CD14-positive monocyte (primary cell): ENCODE data around the gene CARD19. TPM values are rescaled to one million over a fixed set of nuclear protein-coding genes. Genes with fewer than 3 reads are reported as not detected.

Source experiments
- DNase-seq, 3 donors: peaks; one replicate each; pipeline ENCODE4 v3.0.0-alpha.2; 2011 to 2022
- H2AFZ ChIP-seq: 2 replicates; pipeline ENCODE4 v1.6.0; 2012; ENCODE audit warnings: mild to moderate bottlenecking, low read depth, low read length, inconsistent platforms; ENCODE audit not compliant: insufficient read depth, poor library complexity, severe bottlenecking
- H3K27ac ChIP-seq, 2 donors: 1 replicate in 1 of 2; 2 replicates in 1 of 2; pipeline ENCODE4 v1.5.1; 2012 to 2013; ENCODE audit warnings: low read length in 2 of 2, control low read depth in 1 of 2, inconsistent platforms in 1 of 2, low read depth in 1 of 2, mild to moderate bottlenecking in 1 of 2
- H3K27me3 ChIP-seq, 2 donors: one replicate each; pipeline versions ENCODE4 v1.6.0 to v1.6.1; 2011 to 2013; ENCODE audit warnings: low read length in 2 of 2; ENCODE audit not compliant: control insufficient read depth in 2 of 2, insufficient read depth in 2 of 2
- H3K36me3 ChIP-seq, 2 donors: replicated peaks in 1 of 2; 1 replicate in 1 of 2; 2 replicates in 1 of 2; pipeline versions ENCODE4 v1.5.1 to v1.6.1; 2012 to 2013; ENCODE audit warnings: low read length in 2 of 2, control low read depth in 1 of 2, inconsistent platforms in 1 of 2, mild to moderate bottlenecking in 1 of 2; ENCODE audit not compliant: insufficient read depth in 2 of 2, control insufficient read depth in 1 of 2
- H3K4me1 ChIP-seq, 2 donors: 1 replicate in 1 of 2; 2 replicates in 1 of 2; pipeline versions ENCODE4 v1.5.1 to v1.6.1; 2012 to 2013; ENCODE audit warnings: low read length in 2 of 2, control low read depth in 1 of 2, inconsistent platforms in 1 of 2, mild to moderate bottlenecking in 1 of 2, moderate library complexity in 1 of 2; ENCODE audit not compliant: insufficient read depth in 2 of 2, control insufficient read depth in 1 of 2
- H3K4me2 ChIP-seq: replicated peaks from 2 replicates; pipeline ENCODE3; 2012; ENCODE audit warnings: low read length, moderate library complexity, mild to moderate bottlenecking; ENCODE audit not compliant: poor library complexity, severe bottlenecking; ENCODE audit errors: extremely low read depth
- H3K4me3 ChIP-seq, 3 experiments: fragments of 200-600 bp in 1 of 3; sonication (generic) in 1 of 3; replicated peaks in 1 of 3; 1 replicate in 2 of 3; 2 replicates in 1 of 3; pipeline ENCODE4 v1.5.1; 2011 to 2013; ENCODE audit warnings: low read length in 3 of 3, mild to moderate bottlenecking in 3 of 3, control low read depth in 2 of 3, low read depth in 2 of 3, inconsistent platforms in 1 of 3, moderate library complexity in 1 of 3
- H3K79me2 ChIP-seq: 2 replicates; pipeline ENCODE4 v1.6.0; 2012; ENCODE audit warnings: mild to moderate bottlenecking, control low read depth, inconsistent platforms, low read length, moderate library complexity; ENCODE audit not compliant: insufficient read depth
- H3K9ac ChIP-seq: 2 replicates; pipeline ENCODE4 v1.6.0; 2017; ENCODE audit warnings: low read length, mild to moderate bottlenecking; ENCODE audit not compliant: insufficient read depth, poor library complexity, severe bottlenecking
- H3K9me3 ChIP-seq, 2 donors: replicated peaks in 1 of 2; 1 replicate in 1 of 2; 2 replicates in 1 of 2; pipeline versions ENCODE4 v1.5.1 to v1.6.1; 2012 to 2013; ENCODE audit warnings: low read length in 2 of 2, control low read depth in 1 of 2; ENCODE audit not compliant: control insufficient read depth in 1 of 2, insufficient read depth in 1 of 2
- H4K20me1 ChIP-seq: 2 replicates; pipeline ENCODE4 v1.6.0; 2012; ENCODE audit warnings: mild to moderate bottlenecking, low read length, control low read depth, moderate library complexity; ENCODE audit not compliant: insufficient read depth
- H3K27ac Mint-ChIP-seq, 7 donors: one replicate each; pipeline ENCODE4 v1.8.0; 2020; ENCODE audit warnings: mild to moderate bottlenecking in 7 of 7, mixed read lengths in 7 of 7, moderate library complexity in 6 of 7, inconsistent platforms in 2 of 7
- H3K27me3 Mint-ChIP-seq, 3 donors: one replicate each; pipeline ENCODE4 v1.8.0; 2021 to 2022; ENCODE audit warnings: low read depth in 3 of 3, mild to moderate bottlenecking in 3 of 3, mixed read lengths in 3 of 3, moderate library complexity in 3 of 3, inconsistent platforms in 1 of 3
- H3K36me3 Mint-ChIP-seq, 2 donors: one replicate each; pipeline ENCODE4 v1.8.0; 2020; ENCODE audit warnings: mixed read lengths in 2 of 2, inconsistent platforms in 1 of 2, mild to moderate bottlenecking in 1 of 2
- H3K4me1 Mint-ChIP-seq: one replicate; pipeline ENCODE4 v1.8.0; 2020; ENCODE audit warnings: mild to moderate bottlenecking, mixed read lengths
- H3K4me3 Mint-ChIP-seq, 2 donors: one replicate each; pipeline ENCODE4 v1.8.0; 2020; ENCODE audit warnings: mild to moderate bottlenecking in 2 of 2, mixed read lengths in 2 of 2, moderate library complexity in 1 of 2
- H3K9me3 Mint-ChIP-seq, 7 donors: one replicate each; pipeline ENCODE4 v1.8.0; 2020 to 2022; ENCODE audit warnings: mixed read lengths in 7 of 7, mild to moderate bottlenecking in 6 of 7, moderate library complexity in 6 of 7, inconsistent platforms in 2 of 7
- CTCF ChIP-seq: fragments of 200-600 bp; IDR thresholded peaks from one replicate; pipeline ENCODE4 v1.8.0; 2022; ENCODE audit warnings: antibody characterized with exemption, mild to moderate bottlenecking
- WGBS: methylation state at CpG from one replicate; pipeline ENCODE4 v1.1.5; 2013; ENCODE audit warnings: missing lambda C conversion rate; ENCODE audit not compliant: insufficient coverage; 5-methylcytosine and 5-hydroxymethylcytosine counted together
- intact Hi-C, 2 donors: fragments of 100-400 bp; cut with micrococcal nuclease; formaldehyde crosslinking; loops; one replicate each; pipeline versions ENCODE4 v1.15.0 to v1.15.1; 2023
- polyA plus RNA-seq, 3 donors: library from polyadenylated mRNA; depleted of rRNA in 1 of 3; unstranded in 2 of 3; stranded (reverse) in 1 of 3; fragments of 300-500 nt in 2 of 3; fragments of >200 nt in 1 of 3; fragmentation: Illumina TruSeq in 2 of 3; gene quantifications; 1 replicate in 2 of 3; 2 replicates in 1 of 3; pipeline ENCODE4 v1.2.3, GENCODE V29; 2012 to 2021

The CARD19 gene
- polyA plus RNA-seq, 3 donors: 130 to 506 (median 137) TPM

- peaks cover 64% of the 10 kb centered on the region for H3K4me1 Mint-ChIP-seq
- Histone ChIP-seq H3K9ac (no peak overlapping the region), H3K4me2 (peak overlapping the region; percentile 86), H3K4me1 (peaks cover 44 to 67% of the 10 kb centered on the region in 2 donors), H3K27me3 (no peaks in the 10 kb centered on the region), H3K79me2 (peaks cover 29% of the 10 kb centered on the region), H3K27ac (no peak overlapping the region), H3K36me3 (no peaks in the 10 kb centered on the region), H3K4me3 (no peak overlapping the region), H4K20me1 (no peaks in the 10 kb centered on the region), H3K9me3 (no peaks in the 10 kb centered on the region), H2AFZ (no peak overlapping the region)
- peaks cover 4 to 8% (median 6%) of the 10 kb centered on the region in 3 donors for H3K27me3 Mint-ChIP-seq
- H3K4me3 Mint-ChIP-seq: peak overlapping the region; percentile 30 to 42
- no peak for TF ChIP-seq CTCF
- WGBS: 63% methylated on average over 6 of the region's 14 CpGs
- intact Hi-C loops: no loop called here
- DNase-seq: no peak
- H3K27ac Mint-ChIP-seq: no peak overlapping the region
- H3K36me3 Mint-ChIP-seq: peaks cover 3 to 7% of the 10 kb centered on the region in 2 donors
- peaks cover 0 to 3% (median 0%) of the 10 kb centered on the region in 7 donors for H3K9me3 Mint-ChIP-seq
Observed at GRCh38 chr9:93057703-93058354, 38.2 kb upstream of the CARD19 start.

GRCh38 chr9:93058355-93059010 lies 37.5 kb upstream of the CARD19 start, which contains the start of gene SUSD3:
SUSD3 (plus strand) TSS chr9:93058701; CDS start chr9:93058743, 42 bp downstream.
- Histone ChIP-seq H3K4me3 (peak within 1 kb of the TSS; percentile 47 to 77 (median 48)), H3K9me3 (no peaks in the 10 kb centered on the region), H2AFZ (peak within 1 kb of the TSS; percentile 82), H3K27ac (peak within 1 kb of the TSS in 1 of 2 donors; percentile 68), H3K4me2 (peak within 1 kb of the TSS; percentile 86), H4K20me1 (no peaks in the 10 kb centered on the region), H3K9ac (peak within 1 kb of the TSS; percentile 62), H3K79me2 (peaks cover 35% of the 10 kb centered on the region), H3K4me1 (peaks cover 44 to 73% of the 10 kb centered on the region in 2 donors), H3K36me3 (no peaks in the 10 kb centered on the region), H3K27me3 (no peaks in the 10 kb centered on the region)
- H3K36me3 Mint-ChIP-seq: peaks cover 3 to 7% of the 10 kb centered on the region in 2 donors
- H3K27me3 Mint-ChIP-seq: peaks cover 4 to 8% (median 6%) of the 10 kb centered on the region in 3 donors
- H3K9me3 Mint-ChIP-seq: peaks cover 0 to 3% (median 0%) of the 10 kb centered on the region in 7 donors
- H3K27ac Mint-ChIP-seq: peak within 1 kb of the TSS in 6 of 7 donors; percentile 71 to 93 (median 82)
- WGBS: 1% methylated on average over 45 of the region's 55 CpGs
- peaks cover 66% of the 10 kb centered on the region for H3K4me1 Mint-ChIP-seq
- intact Hi-C loops: no loop called here
- no peak for TF ChIP-seq CTCF
- peak in 2 of 3 donors; percentile 30 to 33 for DNase-seq
- H3K4me3 Mint-ChIP-seq: peak within 1 kb of the TSS; percentile 90 to 94
